HG03439 (cell line): Measurements from ENCODE around the gene PNLIPRP1.

Experiments used
- ATAC-seq: cut with Tn5 transposase; IDR thresholded peaks from one replicate; pipeline ENCODE4 v1.9.1; 2021; ENCODE audit warnings: mild to moderate bottlenecking, moderate library complexity; ENCODE audit not compliant: unreplicated experiment

PNLIPRP1 gene

DNA sequence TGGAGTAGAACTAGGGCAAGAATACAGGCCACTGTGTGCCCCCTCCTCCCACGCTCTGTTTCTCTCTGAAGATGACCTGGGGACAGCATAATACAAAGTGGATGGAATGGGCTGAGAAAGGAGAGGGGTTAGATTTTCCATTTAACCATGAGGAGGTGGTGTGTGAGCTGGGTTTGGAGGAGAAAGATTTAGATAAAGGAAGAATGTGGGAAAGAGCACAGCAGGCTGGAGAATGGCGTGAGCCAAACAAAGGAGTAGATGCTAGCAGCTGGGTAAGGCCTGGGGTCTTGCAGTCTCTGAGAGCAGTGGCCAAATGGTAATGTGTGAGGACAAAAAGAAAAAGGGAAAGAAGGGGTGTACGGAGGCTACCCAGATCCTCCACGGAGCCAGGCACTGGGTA lies 38.6 kb downstream of the PNLIPRP1 start:
- ATAC-seq, result no peak

DNA sequence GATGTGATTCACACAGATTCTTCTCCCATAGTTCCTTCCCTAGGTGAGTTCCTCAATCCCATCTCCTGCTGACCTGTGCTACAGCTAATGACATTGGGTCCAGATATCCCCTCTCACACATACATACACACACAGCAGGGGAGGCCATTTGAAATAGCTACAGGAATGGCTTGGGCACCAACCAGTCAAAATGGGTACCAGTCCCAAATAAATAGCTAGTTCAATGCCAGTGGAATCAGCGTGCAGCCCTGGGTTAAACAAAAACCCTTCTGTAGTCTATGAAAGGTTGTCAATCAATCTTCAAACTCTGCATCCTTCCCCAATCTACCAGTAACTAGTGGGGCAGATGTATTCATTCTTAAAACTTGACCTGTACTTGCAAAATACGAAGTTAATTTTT lies 39.3 kb downstream of the PNLIPRP1 start:
- ATAC-seq, result no peak

DNA sequence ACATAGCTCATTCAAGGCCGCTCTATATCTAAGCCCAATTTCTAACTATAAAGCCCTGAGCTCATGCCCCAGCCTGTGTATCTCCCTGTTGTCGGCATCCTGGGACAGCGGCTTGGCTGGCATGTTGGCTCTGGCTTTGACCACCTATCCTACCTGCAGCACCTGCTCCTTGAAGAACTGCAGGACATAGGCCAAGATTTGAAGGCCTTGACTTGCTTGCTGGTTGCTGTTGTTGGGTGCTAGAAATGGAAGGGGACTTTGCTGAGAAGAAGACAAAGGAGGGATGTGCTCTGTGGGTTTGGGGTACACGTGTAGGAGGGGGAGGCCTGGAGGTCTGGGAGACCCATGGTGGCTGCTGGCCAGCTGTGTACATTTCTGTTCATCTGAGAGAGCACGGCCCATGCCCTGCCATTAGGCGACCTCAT lies 41.1 kb downstream of the PNLIPRP1 start:
- no peak for ATAC-seq

GRCh38 chr10:116632596-116633215 lies 41.9 kb downstream of the PNLIPRP1 start:
- no peak for ATAC-seq

DNA sequence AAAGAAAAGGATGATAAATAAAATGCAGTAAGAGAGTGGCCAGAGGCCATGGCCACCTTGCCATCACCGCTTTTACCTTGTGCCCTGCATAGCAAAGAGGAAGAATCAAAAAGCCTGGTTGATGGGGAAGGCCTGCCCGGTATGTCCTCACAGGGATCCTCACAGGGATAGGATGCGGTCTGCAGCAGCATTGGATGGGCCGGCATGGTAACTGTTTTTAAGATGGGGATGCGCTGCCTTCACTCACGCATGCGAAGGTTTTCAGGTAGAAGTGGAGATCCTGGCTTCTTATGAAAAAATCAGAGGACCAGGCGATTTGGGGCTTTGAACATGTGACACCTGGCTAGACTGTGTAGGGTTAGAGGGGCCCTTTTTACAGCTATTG lies 42.4 kb downstream of the PNLIPRP1 start:
- ATAC-seq, result no peak

DNA sequence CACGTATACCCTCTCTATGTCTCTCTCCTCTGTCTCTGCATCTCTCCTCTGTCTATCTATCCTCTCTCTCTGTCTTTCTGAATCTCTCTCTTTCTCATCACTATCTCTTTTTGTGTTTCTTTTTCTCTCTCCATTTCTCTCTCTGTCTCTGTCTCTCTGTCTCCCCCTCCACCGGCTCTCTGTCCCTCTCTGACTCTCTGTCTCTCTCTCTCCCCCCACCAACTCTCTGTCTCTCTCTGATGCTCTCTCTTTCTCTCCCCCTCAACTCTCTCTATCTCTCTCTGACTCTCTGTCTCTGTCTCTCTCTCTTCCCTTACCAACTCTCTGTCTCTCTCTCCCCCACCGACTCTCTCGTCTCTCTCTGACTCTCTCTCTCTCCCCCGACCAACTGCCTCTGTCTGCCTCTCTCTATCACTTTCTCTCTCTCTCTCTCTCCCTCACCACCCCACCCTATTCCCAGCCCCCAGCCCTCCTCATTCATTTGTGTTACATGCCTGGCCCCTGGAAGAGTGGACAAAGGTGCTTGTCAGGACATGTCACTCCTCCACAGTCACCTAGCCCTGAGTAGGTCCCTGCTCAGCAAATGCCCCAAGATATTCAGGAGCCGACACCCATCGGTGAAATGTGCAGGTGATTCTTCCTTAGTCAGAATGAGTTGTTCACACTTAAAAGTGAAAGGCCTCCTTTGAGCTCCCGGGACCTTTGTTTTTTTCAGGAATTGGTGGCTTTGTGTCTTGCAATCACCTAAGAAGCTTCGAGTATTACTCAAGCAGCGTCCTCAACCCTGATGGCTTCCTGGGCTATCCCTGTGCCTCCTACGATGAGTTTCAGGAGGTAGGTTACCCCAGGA lies 43.6 kb downstream of the PNLIPRP1 start:
- no peak for ATAC-seq

DNA sequence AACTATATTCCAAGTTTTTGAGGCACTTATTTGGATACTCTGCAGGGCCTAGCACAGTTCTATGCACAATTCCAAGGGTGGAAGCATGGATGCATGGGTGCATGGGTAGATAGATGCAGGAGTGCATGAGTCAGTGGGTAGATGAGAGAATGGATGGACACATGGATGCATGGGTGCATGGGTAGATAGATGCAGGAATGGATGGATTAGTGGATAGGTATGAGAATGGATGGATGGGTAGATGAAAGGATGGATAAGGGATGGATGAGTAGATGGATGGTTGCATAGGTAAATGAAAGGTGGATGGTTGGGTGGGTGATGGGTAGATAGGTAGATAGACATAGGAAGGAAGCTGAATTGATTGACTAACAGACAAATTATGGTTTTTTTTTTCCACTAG lies 45.6 kb downstream of the PNLIPRP1 start:
- ATAC-seq, result no peak

GRCh38 chr10:116636976-116637375 lies 46.2 kb downstream of the PNLIPRP1 start:
- no peak for ATAC-seq

DNA sequence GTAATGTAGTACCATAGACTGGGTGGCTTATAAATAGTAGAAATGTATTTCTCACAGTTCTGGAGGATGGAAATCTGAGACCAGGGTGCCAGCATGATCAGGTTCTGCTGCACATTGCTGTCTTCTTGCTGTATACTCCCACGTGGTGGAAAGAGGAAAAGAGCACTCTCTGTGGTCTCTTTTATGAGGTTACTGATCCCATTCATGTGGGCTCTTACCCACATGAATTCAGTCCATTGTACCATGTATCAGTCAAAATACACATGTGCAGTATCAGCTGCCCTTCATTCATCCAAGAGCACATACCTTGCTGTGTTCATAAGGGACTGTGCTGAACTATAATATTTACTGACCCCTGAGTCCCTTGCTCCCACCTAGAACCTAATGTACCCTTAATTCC lies 47.1 kb downstream of the PNLIPRP1 start:
- ATAC-seq, result no peak

GRCh38 chr10:116646502-116646901 lies 55.7 kb downstream of the PNLIPRP1 start:
- ATAC-seq, result no peak

- no peak for ATAC-seq
Observed at GRCh38 chr10:116648903-116649302, 58.1 kb downstream of the PNLIPRP1 start.

- no peak for ATAC-seq
Observed at GRCh38 chr10:116653885-116654284, 63.1 kb downstream of the PNLIPRP1 start.

GRCh38 chr10:116654816-116655215 lies 64.1 kb downstream of the PNLIPRP1 start:
- ATAC-seq, result no peak

- no peak for ATAC-seq
Observed at GRCh38 chr10:116655568-116655967, 64.8 kb downstream of the PNLIPRP1 start.

DNA sequence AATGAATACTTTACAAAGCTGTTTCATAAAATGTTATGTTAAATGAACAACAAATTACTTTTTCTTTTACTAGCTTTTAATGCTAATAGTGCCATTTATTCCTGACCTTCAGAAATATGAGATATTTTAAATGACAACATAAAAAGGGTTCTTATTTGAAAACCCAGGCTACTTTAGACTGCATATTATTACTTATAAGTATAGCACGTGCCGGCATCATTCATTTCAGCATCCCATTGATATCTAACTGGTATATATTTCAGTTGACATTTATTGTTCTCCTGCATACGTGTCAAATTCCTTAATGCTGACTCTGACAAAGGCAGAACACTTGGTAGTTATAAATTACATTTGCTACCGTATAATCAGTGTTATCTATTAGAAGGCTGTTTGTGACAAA lies 65.3 kb downstream of the PNLIPRP1 start:
- ATAC-seq, result no peak

GRCh38 chr10:116657863-116658551 lies 67.2 kb downstream of the PNLIPRP1 start:
- ATAC-seq, result no peak
